NT2/D1 (cell line): ENCODE data around the gene ADAMTS13.

ENCODE experiments used
- DNase-seq: peaks from one replicate; pipeline ENCODE4 v3.0.0-alpha.2; 2011; ENCODE audit warnings: low read depth, low spot score
- H3K27me3 ChIP-seq: 2 replicates; pipeline ENCODE4 v1.6.0; 2011; ENCODE audit warnings: mild to moderate bottlenecking; ENCODE audit not compliant: insufficient read length, insufficient read depth
- H3K36me3 ChIP-seq: 2 replicates; pipeline ENCODE4 v1.6.1; 2011; ENCODE audit warnings: mild to moderate bottlenecking, low read length, mixed read lengths; ENCODE audit not compliant: insufficient read depth, insufficient read length
- H3K4me1 ChIP-seq: 2 replicates; pipeline ENCODE4 v1.5.1; 2011; ENCODE audit not compliant: insufficient read depth, insufficient read length
- H3K4me3 ChIP-seq: 2 replicates; pipeline ENCODE4 v1.5.1; 2011; ENCODE audit warnings: low read depth; ENCODE audit not compliant: insufficient read length
- H3K9ac ChIP-seq: 2 replicates; pipeline ENCODE4 v1.6.0; 2011; ENCODE audit warnings: low read depth; ENCODE audit not compliant: insufficient read length
- H3K9me3 ChIP-seq: 2 replicates; pipeline ENCODE4 v1.5.1; 2011; ENCODE audit warnings: mild to moderate bottlenecking, low read length; ENCODE audit not compliant: insufficient read depth
- SUZ12 ChIP-seq: IDR thresholded peaks from 2 replicates; pipeline ENCODE4 v1.6.1; 2011; ENCODE audit not compliant: insufficient read length, insufficient read depth; ENCODE audit errors: extremely low read depth
- YY1 ChIP-seq: IDR thresholded peaks from 2 replicates; pipeline ENCODE4 v1.6.1; 2011; ENCODE audit not compliant: insufficient read length, insufficient read depth
- ZNF274 ChIP-seq: IDR thresholded peaks from 2 replicates; pipeline ENCODE4 v1.6.1; 2011; ENCODE audit warnings: mild to moderate bottlenecking, low read depth, low read length

Gene ADAMTS13

DNA sequence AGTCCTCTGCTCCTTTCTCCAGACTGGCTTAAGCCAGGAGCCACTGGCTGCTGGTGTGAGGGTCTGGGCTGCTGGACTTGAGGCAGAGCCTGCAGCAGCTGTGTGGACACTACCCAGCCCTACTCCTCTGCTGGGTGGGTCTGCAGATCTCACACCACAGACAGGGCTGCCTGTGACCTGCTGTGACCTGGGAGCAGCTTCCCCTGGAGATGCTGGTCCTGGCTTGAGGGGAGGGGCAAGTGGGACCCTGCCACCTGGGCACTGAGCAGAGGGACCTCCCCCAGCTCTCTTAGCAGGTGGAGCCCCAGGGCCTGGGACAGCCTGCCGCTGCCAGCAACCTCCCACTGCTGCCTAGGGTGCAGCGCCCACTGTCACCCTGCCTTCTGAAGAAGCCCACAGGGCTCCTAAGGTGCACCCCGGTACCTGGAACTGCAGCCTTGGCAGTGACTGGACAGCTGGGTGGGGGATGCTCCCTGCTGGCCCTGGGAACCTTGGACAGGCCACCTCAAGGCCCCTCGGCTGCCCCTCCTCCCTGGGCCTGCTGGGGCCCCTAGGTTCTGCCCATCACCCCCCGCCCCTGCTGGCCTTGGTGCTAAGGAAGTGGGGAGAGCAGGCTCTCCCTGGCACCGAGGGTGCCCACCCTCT is 46.7 kb downstream of the ADAMTS13 start:
- DNase-seq, result no peak
- Histone ChIP-seq H3K9ac (peak overlapping the region; percentile 3), H3K9me3 (no peaks in the 10 kb centered on the region), H3K27me3 (no peaks in the 10 kb centered on the region), H3K4me1 (peaks cover 7% of the 10 kb centered on the region), H3K4me3 (no peak overlapping the region), H3K36me3 (peaks cover 43% of the 10 kb centered on the region)
- TF ChIP-seq YY1 (no peak), ZNF274 (no peak), SUZ12 (no peak)

DNA sequence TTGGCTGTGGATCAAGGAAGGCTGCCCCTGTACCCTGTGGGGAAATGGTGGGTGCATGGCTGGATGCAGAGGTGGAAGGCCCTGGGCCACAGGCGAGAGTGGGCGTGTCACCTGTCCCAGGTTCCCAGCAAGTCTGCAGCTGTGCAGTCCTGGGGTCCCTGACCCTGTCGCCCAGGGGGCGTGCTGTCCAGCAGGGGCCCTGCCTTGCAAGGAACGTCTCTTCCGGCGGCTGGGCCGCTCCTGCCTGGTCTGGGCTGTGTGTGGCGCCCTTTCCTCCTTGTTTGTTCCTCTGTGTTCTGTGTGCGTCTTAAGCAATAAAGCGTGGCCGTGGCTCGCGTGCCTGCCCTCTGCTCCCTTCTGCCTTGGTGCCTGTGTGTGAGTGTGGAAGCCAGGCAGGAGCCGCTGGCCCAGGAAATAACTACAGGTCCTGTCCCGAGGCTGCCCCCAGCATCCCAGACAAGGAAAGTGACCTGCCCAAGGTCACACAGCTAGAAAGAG is 48.3 kb downstream of the ADAMTS13 start:
- Histone ChIP-seq H3K4me1 (peaks cover 7% of the 10 kb centered on the region), H3K9me3 (no peaks in the 10 kb centered on the region), H3K36me3 (peaks cover 52% of the 10 kb centered on the region), H3K9ac (peak overlapping the region; percentile 63), H3K4me3 (no peak overlapping the region), H3K27me3 (no peaks in the 10 kb centered on the region)
- TF ChIP-seq SUZ12 (no peak), ZNF274 (no peak), YY1 (no peak)
- no peak for DNase-seq

DNA sequence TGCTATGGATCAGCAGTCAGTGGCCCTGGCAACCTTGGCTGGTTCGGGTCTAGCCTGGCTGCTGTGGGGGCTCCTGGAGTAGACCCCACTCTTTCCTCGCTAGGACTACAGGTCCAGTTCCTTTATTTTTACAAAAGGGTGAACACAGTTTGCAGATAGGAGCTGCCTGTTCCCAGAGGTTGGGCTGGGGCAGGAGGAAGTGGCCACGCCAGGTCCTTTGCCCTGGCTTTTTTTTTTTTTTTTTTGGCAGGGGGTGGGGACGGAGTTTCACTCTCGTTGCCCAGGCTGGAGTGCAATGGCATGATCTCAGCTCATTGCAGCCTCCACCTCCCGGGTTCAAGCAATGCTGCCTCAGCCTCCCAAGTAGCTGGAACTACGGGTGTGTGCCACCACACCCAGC is 48.8 kb downstream of the ADAMTS13 start:
- DNase-seq, result no peak
- no peaks in the 10 kb centered on the region for H3K27me3 ChIP-seq
- TF ChIP-seq YY1 (no peak), SUZ12 (no peak), ZNF274 (no peak)

DNA sequence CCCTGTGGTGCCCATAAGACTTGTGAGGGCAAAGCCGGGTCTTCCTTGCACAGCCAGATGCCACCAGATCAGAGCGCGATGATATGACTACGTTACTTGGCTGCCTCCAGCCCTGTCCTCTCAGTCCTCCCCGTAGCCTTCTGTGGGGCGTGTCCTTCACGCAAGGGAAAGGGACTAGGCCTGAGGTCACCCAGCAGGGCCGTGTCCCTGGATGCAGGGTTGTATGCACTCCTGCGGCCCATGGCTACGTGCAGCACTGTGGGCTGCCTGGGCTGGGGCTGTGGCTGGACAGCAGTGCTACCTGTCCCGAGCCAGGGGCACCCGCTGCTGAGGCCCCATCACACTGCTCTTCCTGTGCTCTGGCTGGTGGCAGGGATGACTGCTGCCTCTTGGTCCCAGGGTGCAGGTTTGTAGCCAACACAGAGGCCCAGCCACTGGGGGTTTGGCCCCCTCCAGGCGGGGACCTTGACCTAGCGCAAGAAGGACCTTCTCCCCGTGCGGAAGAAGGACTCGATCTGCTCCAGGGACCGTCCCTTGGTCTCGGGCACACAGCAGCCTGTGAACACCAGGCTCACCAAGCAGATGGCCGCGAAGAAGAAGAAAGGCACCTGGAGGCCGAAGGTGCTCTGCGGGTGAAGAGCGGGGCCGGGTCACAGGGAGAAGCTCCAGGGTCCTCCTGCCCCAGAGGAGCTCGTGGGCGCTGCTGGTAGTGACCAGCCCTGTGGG is 49.5 kb downstream of the ADAMTS13 start:
- TF ChIP-seq SUZ12 (no peak), ZNF274 (no peak), YY1 (no peak)
- H3K4me1 ChIP-seq, result peaks cover 10% of the 10 kb centered on the region
- no peak for DNase-seq
- H3K27me3 ChIP-seq, result no peaks in the 10 kb centered on the region
- H3K4me3 ChIP-seq, result no peak overlapping the region
- H3K36me3 ChIP-seq, result peaks cover 63% of the 10 kb centered on the region
- H3K9ac ChIP-seq, result peak overlapping the region; percentile 21
- no peaks in the 10 kb centered on the region for H3K9me3 ChIP-seq

More for the DNA sequence above, 48.8 kb downstream of the ADAMTS13 start:
- Histone ChIP-seq H3K4me3 (no peak overlapping the region), H3K9me3 (no peaks in the 10 kb centered on the region), H3K4me1 (peaks cover 9% of the 10 kb centered on the region), H3K9ac (no peak overlapping the region), H3K36me3 (peaks cover 55% of the 10 kb centered on the region)

DNA sequence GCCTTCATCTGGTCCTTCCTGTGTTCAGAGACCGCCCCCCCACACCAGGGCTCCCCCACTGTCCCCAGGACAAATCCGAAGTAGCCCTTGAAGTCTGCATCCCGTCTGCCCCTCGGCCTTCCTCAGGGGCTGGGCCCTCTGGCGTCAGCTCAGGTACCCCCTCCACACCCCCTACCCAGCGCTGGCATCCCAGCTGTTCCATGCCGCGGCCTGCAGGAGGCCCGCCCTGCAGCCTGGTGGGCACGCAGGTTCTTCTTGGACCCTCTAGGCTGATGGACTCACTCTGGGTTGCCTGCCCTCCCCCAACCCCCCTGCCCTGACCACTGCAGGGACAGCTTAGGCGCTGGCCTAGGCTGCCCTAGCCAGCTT is 50.1 kb downstream of the ADAMTS13 start:
- H3K4me1 ChIP-seq, result peaks cover 10% of the 10 kb centered on the region
- no peak overlapping the region for H3K9ac ChIP-seq
- H3K27me3 ChIP-seq, result no peaks in the 10 kb centered on the region
- no peak overlapping the region for H3K4me3 ChIP-seq
- H3K9me3 ChIP-seq, result no peaks in the 10 kb centered on the region
- H3K36me3 ChIP-seq, result peaks cover 68% of the 10 kb centered on the region
- DNase-seq, result no peak
- TF ChIP-seq YY1, result no peak
- TF ChIP-seq ZNF274, result no peak
- no peak for TF ChIP-seq SUZ12

DNA sequence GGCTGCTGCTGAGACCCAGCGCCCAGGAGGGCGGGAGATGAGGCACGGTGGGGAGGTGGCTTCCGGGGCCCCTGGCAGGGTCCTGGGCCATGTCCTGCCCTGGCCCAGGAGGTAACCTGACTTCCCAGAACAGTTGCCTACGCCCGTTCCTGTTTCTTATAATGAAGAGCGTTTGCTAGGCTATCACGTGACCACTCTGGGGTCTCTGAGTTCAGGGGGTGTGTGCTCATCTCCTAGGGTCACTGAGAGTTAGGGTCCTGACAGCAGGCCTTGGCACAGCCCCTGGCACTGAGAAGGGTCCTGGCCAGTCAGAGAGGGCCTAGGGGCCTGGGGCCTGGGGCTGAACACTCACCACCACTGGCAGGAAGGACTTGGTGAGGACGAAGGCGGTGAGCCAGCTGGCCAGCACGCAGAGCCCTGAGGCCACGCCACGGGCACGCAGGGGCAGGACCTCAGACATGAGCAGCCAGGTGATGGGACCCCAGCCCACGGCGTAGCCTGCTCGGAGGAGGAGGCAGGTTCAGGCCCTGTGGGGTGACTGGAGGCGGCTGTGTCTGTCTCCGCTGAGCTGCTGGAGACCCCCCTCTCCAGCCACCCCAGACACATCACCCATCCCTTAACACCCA is 50.7 kb downstream of the ADAMTS13 start:
- no peaks in the 10 kb centered on the region for H3K9me3 ChIP-seq
- H3K27me3 ChIP-seq, result no peaks in the 10 kb centered on the region
- DNase-seq, result no peak
- peaks cover 10% of the 10 kb centered on the region for H3K4me1 ChIP-seq
- peaks cover 71% of the 10 kb centered on the region for H3K36me3 ChIP-seq
- no peak overlapping the region for H3K9ac ChIP-seq
- TF ChIP-seq ZNF274 (no peak), YY1 (no peak), SUZ12 (no peak)
- no peak overlapping the region for H3K4me3 ChIP-seq

DNA sequence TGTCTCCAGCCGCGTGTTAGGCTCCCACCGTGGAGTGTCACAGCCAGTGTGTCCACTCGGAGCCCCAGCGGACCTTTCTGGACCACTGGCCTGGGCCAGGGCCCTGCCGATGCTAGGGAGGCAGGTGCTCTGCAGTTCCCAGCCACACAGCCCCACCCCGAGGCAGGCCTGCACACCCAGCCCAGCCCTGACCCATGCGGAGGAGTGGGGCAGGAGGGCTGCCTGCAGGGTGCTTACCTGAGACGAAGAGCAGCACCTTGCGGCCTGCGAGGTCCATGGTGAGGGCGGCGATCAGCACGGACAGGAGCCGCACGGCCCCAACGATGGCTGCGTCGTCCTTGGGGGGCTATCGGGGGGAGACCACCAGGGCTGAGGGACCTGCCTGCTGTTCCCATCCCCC is 51.6 kb downstream of the ADAMTS13 start:
- DNase-seq, result no peak
- H3K36me3 ChIP-seq, result peaks cover 71% of the 10 kb centered on the region
- TF ChIP-seq ZNF274 (no peak), YY1 (no peak), SUZ12 (no peak)
- H3K4me3 ChIP-seq, result no peak overlapping the region
- no peak overlapping the region for H3K9ac ChIP-seq
- no peaks in the 10 kb centered on the region for H3K9me3 ChIP-seq
- H3K4me1 ChIP-seq, result peaks cover 11% of the 10 kb centered on the region
- H3K27me3 ChIP-seq, result no peaks in the 10 kb centered on the region
